Subcutaneous adipose tissue (tissue), 4 donors: ENCODE results near the gene CTNS. TPM values are rescaled to one million over a fixed set of nuclear protein-coding genes. Genes with fewer than 3 reads are reported as not detected.

ENCODE experiments used
- total RNA-seq, 4 donors: library from RNA; depleted of rRNA; stranded (reverse); fragments of >200 nt; gene quantifications; one replicate each; pipeline ENCODE4 v1.1.0, GENCODE V29; 2016
- TF ChIP-seq, protein P1 (sequence below): fragments of 450-650 bp; IDR thresholded peaks from one replicate; pipeline ENCODE4 v1.5.1; 2016; ENCODE audit warnings: low read depth, mild to moderate bottlenecking, control low read depth, antibody characterized with exemption, moderate library complexity

Gene CTNS
- total RNA-seq, 4 donors from 2014 or later, result 16.8 to 28.2 (median 23.6) TPM

DNA sequence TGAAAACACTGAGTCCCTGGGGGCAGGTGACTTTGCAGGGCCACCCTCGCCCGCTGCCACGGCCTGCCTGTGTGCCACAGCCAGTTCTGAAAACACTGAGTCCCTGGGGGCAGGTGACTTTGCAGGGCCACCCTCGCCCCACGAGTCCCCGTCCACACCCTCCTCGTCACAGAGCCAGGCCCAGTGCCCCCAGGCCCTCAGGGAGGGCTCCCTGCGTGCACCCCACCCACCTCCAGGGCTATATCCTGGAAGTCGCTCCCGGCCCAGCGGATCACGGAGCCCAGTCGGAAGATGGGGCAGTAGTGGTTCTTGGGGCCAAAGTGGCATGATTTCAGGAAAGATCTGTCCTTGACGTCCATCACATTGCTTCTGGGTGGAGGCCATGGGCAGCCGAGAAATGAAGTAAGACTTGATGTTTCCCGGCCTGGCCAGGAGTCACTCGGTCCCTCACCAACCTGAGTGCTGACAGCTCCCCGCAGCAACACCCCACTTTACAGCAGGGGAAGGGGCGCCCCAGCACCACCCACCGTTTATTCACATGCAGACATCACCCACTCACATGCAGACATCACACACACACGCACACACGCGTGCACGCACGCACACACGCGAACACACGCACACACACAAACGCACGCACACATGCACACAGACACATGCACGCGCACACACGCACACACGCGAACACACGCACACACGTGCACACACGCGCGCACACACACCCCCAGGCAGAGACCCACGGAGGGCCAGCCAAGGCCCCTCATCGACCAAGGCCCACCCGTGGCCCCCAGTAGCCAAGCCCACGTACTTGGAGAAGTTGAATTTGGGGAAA, 52.9 kb downstream of the CTNS start:
- TF ChIP-seq, protein P1, sequence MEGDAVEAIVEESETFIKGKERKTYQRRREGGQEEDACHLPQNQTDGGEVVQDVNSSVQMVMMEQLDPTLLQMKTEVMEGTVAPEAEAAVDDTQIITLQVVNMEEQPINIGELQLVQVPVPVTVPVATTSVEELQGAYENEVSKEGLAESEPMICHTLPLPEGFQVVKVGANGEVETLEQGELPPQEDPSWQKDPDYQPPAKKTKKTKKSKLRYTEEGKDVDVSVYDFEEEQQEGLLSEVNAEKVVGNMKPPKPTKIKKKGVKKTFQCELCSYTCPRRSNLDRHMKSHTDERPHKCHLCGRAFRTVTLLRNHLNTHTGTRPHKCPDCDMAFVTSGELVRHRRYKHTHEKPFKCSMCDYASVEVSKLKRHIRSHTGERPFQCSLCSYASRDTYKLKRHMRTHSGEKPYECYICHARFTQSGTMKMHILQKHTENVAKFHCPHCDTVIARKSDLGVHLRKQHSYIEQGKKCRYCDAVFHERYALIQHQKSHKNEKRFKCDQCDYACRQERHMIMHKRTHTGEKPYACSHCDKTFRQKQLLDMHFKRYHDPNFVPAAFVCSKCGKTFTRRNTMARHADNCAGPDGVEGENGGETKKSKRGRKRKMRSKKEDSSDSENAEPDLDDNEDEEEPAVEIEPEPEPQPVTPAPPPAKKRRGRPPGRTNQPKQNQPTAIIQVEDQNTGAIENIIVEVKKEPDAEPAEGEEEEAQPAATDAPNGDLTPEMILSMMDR, result no peak

DNA sequence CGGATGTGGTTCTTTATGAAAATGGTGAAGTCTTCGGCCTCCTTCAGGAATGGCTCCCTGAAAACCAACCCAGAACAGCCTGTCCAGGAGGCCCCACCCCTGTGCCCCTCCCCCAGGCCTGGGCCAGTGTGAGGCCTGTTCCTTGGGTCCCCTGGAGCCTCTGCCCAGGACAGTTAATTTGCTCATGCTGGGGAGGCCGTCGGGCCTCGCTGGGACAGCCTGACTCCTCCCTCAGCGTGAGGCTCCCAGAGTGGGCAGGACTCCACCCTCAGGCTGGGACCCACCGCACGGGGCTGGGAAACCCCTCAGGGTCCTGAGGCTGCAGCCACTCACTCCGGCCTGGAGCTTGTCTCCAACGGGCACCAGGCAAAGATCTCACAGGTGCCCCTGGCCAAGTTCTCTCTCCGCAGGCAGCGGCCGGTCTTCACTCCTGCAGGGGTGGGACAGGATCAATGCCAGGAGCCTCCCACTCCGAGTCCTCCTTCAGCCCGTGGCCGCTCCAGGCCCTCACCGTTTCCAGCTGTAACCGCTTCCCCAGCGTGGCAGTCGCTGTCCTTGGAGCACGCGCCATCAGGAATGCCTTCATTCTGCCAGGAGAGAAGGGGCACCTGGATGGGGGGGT, 53.6 kb downstream of the CTNS start:
- TF ChIP-seq, protein P1, result no peak

DNA sequence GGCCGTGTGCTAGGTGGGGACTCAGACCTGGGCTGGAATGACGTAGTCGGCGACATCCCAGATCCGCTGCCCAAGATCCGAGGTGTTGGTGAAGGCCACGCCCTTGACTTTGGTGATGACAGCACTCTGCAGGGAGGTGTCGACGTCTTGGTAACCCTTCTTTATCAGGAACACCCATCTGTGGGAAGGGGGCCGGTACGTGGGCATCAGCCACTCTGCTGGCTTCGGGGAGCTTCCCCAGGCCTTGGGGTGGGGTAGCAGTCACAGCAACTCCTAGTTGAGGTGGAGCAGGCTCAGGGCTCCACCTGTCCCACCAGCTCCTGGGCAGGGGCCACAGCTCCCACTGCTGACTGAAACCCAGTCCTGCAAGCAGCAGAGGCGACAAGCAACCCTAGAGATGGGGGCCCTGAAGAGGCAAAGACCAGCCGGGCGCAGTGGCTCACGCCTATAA, 55.1 kb downstream of the CTNS start:
- TF ChIP-seq, protein P1, result no peak

DNA sequence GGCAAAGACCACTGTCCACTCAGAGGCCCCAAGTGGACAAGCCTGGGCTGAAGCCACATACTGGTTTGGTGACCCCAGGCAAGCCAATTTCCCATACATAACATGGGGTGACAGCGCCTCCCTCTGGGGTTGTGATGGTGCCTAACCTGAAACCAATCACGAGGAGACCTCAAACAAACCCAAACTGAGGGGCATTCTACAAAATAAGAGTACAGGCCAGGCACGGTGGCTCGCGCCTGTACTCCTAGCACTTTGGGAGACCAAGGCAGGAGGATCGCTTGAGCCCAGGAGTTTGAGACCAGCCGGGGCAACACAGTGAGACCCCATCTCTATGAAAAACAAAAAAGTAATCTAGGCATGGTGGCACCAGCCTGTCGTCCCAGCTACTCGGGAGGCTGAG, 55.8 kb downstream of the CTNS start:
- TF ChIP-seq, protein P1, result no peak

DNA sequence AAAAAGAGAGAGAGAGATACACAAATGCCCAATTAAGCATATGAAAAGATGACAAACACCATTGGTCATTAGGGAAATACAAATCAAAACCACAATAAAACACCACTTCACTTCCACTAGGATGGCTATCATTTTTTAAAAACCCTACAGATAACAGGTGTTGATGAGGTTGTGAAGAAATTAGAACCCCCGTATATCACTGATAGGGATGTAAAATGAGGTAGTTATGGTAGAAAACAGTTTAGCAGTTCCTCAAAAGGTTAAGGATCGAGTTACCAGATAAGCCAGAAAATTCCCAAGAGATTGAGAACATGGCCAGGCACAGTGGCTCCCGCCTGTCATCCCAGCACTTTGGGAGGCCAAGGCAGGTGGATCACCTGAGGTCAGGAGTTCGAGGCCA, 56.6 kb downstream of the CTNS start:
- TF ChIP-seq, protein P1, result no peak

DNA sequence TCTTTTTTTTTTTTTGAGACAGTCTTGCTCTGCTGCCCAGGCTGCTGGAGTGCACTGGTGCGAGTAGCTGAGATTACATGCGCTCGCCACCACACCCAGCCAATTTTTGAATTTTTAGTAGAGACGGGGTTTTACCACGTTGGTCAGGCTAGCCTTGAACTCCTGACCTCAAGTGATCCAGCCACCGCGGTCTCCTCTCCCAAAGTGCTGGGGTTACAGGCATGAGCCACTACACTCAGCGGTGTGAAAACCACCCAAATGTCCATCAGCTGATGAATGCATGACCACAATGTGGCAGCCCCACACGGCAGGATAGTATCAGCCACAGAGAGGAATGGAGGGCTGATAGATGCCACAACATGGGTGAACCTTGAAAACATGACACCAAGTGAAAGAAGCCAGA, 57.3 kb downstream of the CTNS start:
- TF ChIP-seq, protein P1, result no peak

DNA sequence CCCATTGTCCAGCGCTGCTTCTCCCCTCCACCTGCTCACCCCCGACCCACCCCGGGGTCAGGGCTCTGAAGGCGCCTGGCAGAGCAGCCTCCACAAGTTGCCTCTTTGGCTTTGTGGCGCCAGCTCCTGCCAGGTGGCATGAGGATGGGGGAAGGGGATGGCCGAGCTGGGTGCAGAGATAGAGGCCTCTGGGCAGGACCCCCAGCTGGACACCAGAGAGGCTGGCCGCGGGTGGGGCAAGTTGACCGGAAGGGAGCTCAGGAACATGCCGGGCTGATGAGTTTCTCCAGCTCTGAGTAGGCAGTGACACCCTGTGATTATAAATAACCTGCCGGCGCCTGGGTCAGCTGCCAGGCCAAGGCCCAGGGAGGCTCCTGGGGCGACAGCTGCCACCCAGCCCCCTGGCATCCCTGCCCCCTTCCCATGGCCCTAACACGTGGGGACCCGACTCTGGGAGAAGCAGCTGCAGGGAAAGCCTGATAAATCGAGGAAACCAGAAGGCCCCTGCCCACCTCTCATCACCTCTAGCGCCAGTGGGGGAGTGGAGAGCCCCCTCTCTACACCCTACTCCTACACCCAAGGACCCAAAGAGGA, 58.7 kb downstream of the CTNS start:
- TF ChIP-seq, protein P1, result no peak
